Peyer's patch (tissue), 4 donors: ENCODE data around the gene MIA2. TPM values are rescaled to one million over a fixed set of nuclear protein-coding genes. Genes with fewer than 3 reads are reported as not detected.

ENCODE experiments used
- DNase-seq, 3 donors: peaks; one replicate each; pipeline ENCODE4 v3.0.0-alpha.2; 2017 to 2019
- H3K27ac ChIP-seq, 4 donors: fragments of 200-600 bp; sonication (generic); one replicate each; pipeline ENCODE4 v1.5.1; 2016 to 2019
- H3K27me3 ChIP-seq, 2 donors: fragments of 200-600 bp; sonication (generic); one replicate each; pipeline ENCODE4 v1.5.1; 2019
- H3K36me3 ChIP-seq, 3 donors: fragments of 200-600 bp; sonication (generic); one replicate each; pipeline ENCODE4 v1.5.1; 2016 to 2019
- H3K4me1 ChIP-seq, 4 donors: fragments of 200-600 bp; sonication (generic); one replicate each; pipeline ENCODE4 v1.5.1; 2016 to 2019
- H3K4me3 ChIP-seq, 4 donors: fragments of 200-600 bp; sonication (generic); 1 replicate in 3 of 4; 2 replicates in 1 of 4; pipeline ENCODE4 v1.5.1; 2016 to 2019; ENCODE audit warnings: mild to moderate bottlenecking in 1 of 4
- H3K9me3 ChIP-seq, 4 donors: fragments of 200-600 bp; sonication (generic); one replicate each; pipeline ENCODE4 v1.5.1; 2016 to 2019; ENCODE audit warnings: mild to moderate bottlenecking in 1 of 4
- POLR2A ChIP-seq, 2 donors: fragments of 450-650 bp; IDR thresholded peaks; one replicate each; pipeline ENCODE4 v1.5.1; 2017; ENCODE audit warnings: antibody characterized with exemption in 2 of 2, mild to moderate bottlenecking in 2 of 2, moderate library complexity in 2 of 2
- total RNA-seq, 4 donors: library from RNA; depleted of rRNA; stranded (reverse); fragments of >200 nt; gene quantifications; one replicate each; pipeline ENCODE4 v1.1.0, GENCODE V29; 2016
- TF ChIP-seq, protein P1 (sequence below), 6 experiments: fragments of 450-650 bp in 4 of 6; fragments of 200-600 bp in 2 of 6; sonication (generic) in 1 of 6; IDR thresholded peaks; one replicate each; pipeline ENCODE4 v1.5.1; 2017 to 2019; ENCODE audit warnings: antibody characterized with exemption in 6 of 6, mild to moderate bottlenecking in 3 of 6, moderate library complexity in 1 of 6

Gene MIA2
- total RNA-seq, 4 donors from 2014 or later = 44.6 to 143 (median 128) TPM

DNA sequence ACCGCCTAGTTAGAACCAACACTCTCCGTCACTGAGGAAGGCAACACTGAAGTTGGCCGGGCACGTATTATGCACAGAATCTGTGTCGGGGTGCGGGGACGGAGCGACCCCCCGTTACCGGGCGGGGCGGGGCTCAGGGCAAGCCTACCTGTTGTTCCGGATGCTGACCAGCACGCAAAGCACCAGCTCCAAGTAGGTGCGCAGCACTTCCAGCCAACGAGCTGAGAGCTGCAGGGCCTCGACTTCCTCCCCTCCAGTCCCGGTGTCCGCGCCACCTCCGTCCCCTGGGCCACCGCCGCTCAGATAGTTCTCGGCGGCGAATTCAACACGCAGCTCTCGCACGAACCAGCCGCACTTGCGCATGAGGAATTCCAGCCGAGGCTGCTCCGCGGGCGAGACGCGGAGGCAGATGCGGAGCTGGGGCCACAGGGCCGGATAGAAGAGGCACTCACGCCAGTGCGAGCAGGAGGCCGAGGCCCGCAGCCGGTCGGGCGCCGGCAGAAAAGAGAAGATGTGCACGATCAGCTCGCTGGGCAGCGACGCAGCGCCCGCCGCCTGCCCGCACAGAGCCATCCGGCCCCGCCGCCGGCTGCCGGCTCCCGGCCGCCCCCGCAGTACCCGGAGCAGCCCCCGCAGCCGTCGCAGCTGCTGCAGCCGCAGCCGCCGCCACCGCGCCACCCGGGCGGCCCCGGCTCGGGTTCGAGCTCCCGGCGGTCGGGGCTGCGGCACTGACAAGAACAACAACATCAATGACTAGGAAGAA lies 197.9 kb downstream of the MIA2 start:
- Histone ChIP-seq H3K27ac (peak overlapping the region; percentile 95 to 100 (median 99)), H3K9me3 (no peaks in the 10 kb centered on the region), H3K36me3 (no peaks in the 10 kb centered on the region), H3K4me3 (peak overlapping the region; percentile 95 to 100 (median 98)), H3K27me3 (no peaks in the 10 kb centered on the region), H3K4me1 (peaks cover 0 to 41% (median 12%) of the 10 kb centered on the region in 4 donors)
- TF ChIP-seq, protein P1, sequence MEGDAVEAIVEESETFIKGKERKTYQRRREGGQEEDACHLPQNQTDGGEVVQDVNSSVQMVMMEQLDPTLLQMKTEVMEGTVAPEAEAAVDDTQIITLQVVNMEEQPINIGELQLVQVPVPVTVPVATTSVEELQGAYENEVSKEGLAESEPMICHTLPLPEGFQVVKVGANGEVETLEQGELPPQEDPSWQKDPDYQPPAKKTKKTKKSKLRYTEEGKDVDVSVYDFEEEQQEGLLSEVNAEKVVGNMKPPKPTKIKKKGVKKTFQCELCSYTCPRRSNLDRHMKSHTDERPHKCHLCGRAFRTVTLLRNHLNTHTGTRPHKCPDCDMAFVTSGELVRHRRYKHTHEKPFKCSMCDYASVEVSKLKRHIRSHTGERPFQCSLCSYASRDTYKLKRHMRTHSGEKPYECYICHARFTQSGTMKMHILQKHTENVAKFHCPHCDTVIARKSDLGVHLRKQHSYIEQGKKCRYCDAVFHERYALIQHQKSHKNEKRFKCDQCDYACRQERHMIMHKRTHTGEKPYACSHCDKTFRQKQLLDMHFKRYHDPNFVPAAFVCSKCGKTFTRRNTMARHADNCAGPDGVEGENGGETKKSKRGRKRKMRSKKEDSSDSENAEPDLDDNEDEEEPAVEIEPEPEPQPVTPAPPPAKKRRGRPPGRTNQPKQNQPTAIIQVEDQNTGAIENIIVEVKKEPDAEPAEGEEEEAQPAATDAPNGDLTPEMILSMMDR (IDR thresholded peaks at IDR 0.05) = peak in 1 of 6 experiments; percentile 4
- peak; percentile 23 to 84 for TF ChIP-seq POLR2A (IDR thresholded peaks at IDR 0.05)
- peak; percentile 56 to 81 (median 70) for DNase-seq

DNA sequence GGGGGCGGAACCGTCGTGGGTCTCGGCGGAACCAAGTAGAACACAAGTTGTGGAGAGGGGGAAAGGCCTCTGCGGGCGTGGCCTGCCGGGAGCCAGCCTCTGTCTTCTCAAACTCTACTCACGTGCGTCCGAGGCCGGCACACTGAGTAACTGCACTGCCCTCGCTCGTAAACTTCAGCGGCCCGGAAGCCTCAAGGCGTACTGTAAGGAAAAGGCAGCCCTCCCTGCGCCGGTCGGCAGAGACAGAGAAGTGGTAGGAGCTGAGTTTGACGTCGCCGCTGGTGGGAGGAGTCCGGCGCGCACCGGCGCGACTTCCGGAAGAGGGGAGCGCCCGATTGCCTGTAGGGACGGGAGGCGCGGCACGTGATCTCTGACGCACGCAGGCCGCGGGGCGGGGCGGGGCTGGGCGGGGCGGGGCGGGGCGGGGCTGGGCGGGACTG lies 198.5 kb downstream of the MIA2 start, which contains the start of gene FBXO33:
TSS of gene FBXO33 (minus strand) at position 255 of the 440 bp plus-strand sequence. CDS start 271 bp downstream, outside the sequence.
- Histone ChIP-seq H3K36me3 (no peaks in the 10 kb centered on the region), H3K9me3 (no peaks in the 10 kb centered on the region), H3K27me3 (no peaks in the 10 kb centered on the region), H3K27ac (peak within 1 kb of the TSS; percentile 95 to 100 (median 99)), H3K4me1 (peaks cover 0 to 34% (median 12%) of the 10 kb centered on the region in 4 donors), H3K4me3 (peak within 1 kb of the TSS; percentile 95 to 100 (median 98))
- TF ChIP-seq, protein P1 (IDR thresholded peaks at IDR 0.05) = peak in 1 of 6 experiments; percentile 2
- peak in 1 of 2 donors; percentile 78 for TF ChIP-seq POLR2A (IDR thresholded peaks at IDR 0.05)
- DNase-seq = peak; percentile 94 to 99 (median 98)

DNA sequence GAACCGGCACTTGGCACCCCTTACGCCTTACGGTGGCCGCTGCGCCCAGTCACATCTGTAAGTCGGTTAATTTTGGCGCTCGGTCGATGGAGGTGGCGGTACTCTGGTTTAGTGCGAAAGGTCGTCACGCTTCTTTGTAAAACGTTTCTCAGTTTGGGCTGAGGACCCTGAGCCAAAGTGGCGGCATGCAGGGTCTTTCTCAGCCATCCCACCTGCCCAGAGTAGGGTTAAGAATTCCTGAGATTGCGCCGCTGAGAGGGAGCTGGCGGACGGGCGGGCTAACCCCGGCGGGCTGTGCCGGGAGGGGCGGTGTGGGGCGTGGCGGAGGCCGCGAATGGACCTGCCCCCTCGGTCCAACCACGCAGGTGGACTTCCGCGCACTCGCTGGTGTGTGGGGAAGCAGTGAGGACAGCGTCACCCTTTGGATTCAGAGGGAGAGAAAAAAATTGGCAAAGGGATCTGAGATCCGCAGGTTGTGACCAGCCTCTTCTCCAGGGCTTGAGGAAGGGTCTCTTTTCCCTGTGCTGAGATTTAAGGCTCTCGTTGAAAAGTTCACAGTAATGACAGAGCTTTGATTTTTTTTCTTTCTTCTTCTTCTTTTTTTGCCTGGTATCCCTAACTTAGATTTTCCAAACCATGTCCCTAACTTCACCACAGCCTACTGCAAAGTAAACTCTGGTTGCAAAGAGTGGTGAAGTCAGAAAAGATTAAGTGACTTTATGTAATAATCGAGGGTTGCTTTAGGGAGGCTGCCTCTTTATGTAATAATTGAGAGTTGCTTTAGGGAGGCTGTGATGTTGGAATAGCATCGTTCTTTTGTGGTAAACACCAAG lies 199.1 kb downstream of the MIA2 start:
- no peaks in the 10 kb centered on the region for H3K36me3 ChIP-seq
- H3K4me3 ChIP-seq = peak overlapping the region; percentile 95 to 100 (median 98)
- peak overlapping the region; percentile 95 to 100 (median 99) for H3K27ac ChIP-seq
- H3K9me3 ChIP-seq = no peaks in the 10 kb centered on the region
- peaks cover 0 to 31% (median 12%) of the 10 kb centered on the region in 4 donors for H3K4me1 ChIP-seq
- peak; percentile 89 to 96 (median 96) for DNase-seq
- peak; percentile 65 to 82 for TF ChIP-seq POLR2A (IDR thresholded peaks at IDR 0.05)
- TF ChIP-seq, protein P1 (IDR thresholded peaks at IDR 0.05) = peak in 4 of 6 experiments; percentile 8 to 40 (median 22)
- H3K27me3 ChIP-seq = no peaks in the 10 kb centered on the region

GRCh38 chr14:39433452-39433813 lies 199.7 kb downstream of the MIA2 start:
- peak overlapping the region; percentile 95 to 100 (median 98) for H3K4me3 ChIP-seq
- H3K4me1 ChIP-seq = peaks cover 0 to 25% (median 12%) of the 10 kb centered on the region in 4 donors
- no peaks in the 10 kb centered on the region for H3K36me3 ChIP-seq
- H3K27me3 ChIP-seq = no peaks in the 10 kb centered on the region
- no peak for DNase-seq
- TF ChIP-seq POLR2A (IDR thresholded peaks at IDR 0.05) = no peak
- TF ChIP-seq, protein P1 (IDR thresholded peaks at IDR 0.05) = no peak
- peak overlapping the region; percentile 95 to 100 (median 99) for H3K27ac ChIP-seq
- H3K9me3 ChIP-seq = no peaks in the 10 kb centered on the region

- H3K4me1 ChIP-seq = peaks cover 0 to 17% (median 8%) of the 10 kb centered on the region in 4 donors
- TF ChIP-seq, protein P1 (IDR thresholded peaks at IDR 0.05) = no peak
- TF ChIP-seq POLR2A (IDR thresholded peaks at IDR 0.05) = no peak
- H3K9me3 ChIP-seq = no peaks in the 10 kb centered on the region
- DNase-seq = no peak
- no peak overlapping the region for H3K4me3 ChIP-seq
- H3K27ac ChIP-seq = no peak overlapping the region
- H3K36me3 ChIP-seq = no peaks in the 10 kb centered on the region
- H3K27me3 ChIP-seq = no peaks in the 10 kb centered on the region
These were observed 200.7 kb downstream of the MIA2 start for GRCh38 chr14:39434401-39434800.
